ENCODE results near the gene VPS33A.

The VPS33A gene

GRCh38 chr12:122227341-122227740 lies 39.0 kb downstream of the VPS33A start:
- ATAC-seq (peak; percentile 19), DNase-seq (peak; percentile 52 to 58)
- H3K27me3 Mint-ChIP-seq: no peaks in the 10 kb centered on the region
- no peaks in the 10 kb centered on the region for H3K9me3 Mint-ChIP-seq
- H3K4me1 Mint-ChIP-seq: peaks cover 47% of the 10 kb centered on the region
- no peak overlapping the region for H3K27ac Mint-ChIP-seq
- H3K4me3 Mint-ChIP-seq: peak overlapping the region; percentile 83 to 92

- no peaks in the 10 kb centered on the region for H3K9me3 Mint-ChIP-seq
- no peak for DNase-seq
- peak overlapping the region; percentile 83 to 92 for H3K4me3 Mint-ChIP-seq
- H3K4me1 Mint-ChIP-seq: peaks cover 50% of the 10 kb centered on the region
- peak; percentile 71 for ATAC-seq
- H3K27ac Mint-ChIP-seq: no peak overlapping the region
- H3K27me3 Mint-ChIP-seq: no peaks in the 10 kb centered on the region
These were observed 39.7 kb downstream of the VPS33A start for GRCh38 chr12:122226366-122227125.

GRCh38 chr12:122225683-122226365 lies 40.5 kb downstream of the VPS33A start, which contains the start of gene DIABLO:
Gene DIABLO (minus strand): TSS chr12:122226052. CDS start chr12:122226014, 38 bp downstream.
- Mint-ChIP-seq H3K27me3 (no peaks in the 10 kb centered on the region), H3K4me1 (peaks cover 57% of the 10 kb centered on the region), H3K9me3 (no peaks in the 10 kb centered on the region), H3K4me3 (peak within 1 kb of the TSS; percentile 92 to 95), H3K27ac (peak within 1 kb of the TSS; percentile 93 to 95)
- peak; percentile 100 for DNase-seq
- peak; percentile 93 for ATAC-seq

GRCh38 chr12:122216445-122216844 lies 49.8 kb downstream of the VPS33A start:
- Mint-ChIP-seq H3K27ac (no peak overlapping the region), H3K4me1 (peaks cover 7% of the 10 kb centered on the region), H3K27me3 (no peaks in the 10 kb centered on the region), H3K4me3 (no peak overlapping the region), H3K9me3 (no peaks in the 10 kb centered on the region)
- no peak for DNase-seq
- no peak for ATAC-seq

- no peak overlapping the region for H3K4me3 Mint-ChIP-seq
- no peak overlapping the region for H3K27ac Mint-ChIP-seq
- H3K27me3 Mint-ChIP-seq: no peaks in the 10 kb centered on the region
- H3K4me1 Mint-ChIP-seq: peaks cover under 1% of the 10 kb centered on the region
- no peak for ATAC-seq
- DNase-seq: no peak
- no peaks in the 10 kb centered on the region for H3K9me3 Mint-ChIP-seq
These were observed 50.5 kb downstream of the VPS33A start for GRCh38 chr12:122215771-122216170.

- H3K27me3 Mint-ChIP-seq: peaks cover 15% of the 10 kb centered on the region
- no peak overlapping the region for H3K27ac Mint-ChIP-seq
- H3K4me1 Mint-ChIP-seq: peaks cover 20% of the 10 kb centered on the region
- ATAC-seq (no peak), DNase-seq (no peak)
- no peak overlapping the region for H3K4me3 Mint-ChIP-seq
- H3K9me3 Mint-ChIP-seq: no peaks in the 10 kb centered on the region
These were observed 58.0 kb downstream of the VPS33A start for GRCh38 chr12:122208073-122208820.

GRCh38 chr12:122207391-122207790 lies 58.9 kb downstream of the VPS33A start:
- ATAC-seq (no peak), DNase-seq (no peak)
- Mint-ChIP-seq H3K27me3 (peaks cover 24% of the 10 kb centered on the region), H3K9me3 (no peaks in the 10 kb centered on the region), H3K27ac (no peak overlapping the region), H3K4me1 (peaks cover 28% of the 10 kb centered on the region), H3K4me3 (no peak overlapping the region)

GRCh38 chr12:122206976-122207375 lies 59.3 kb downstream of the VPS33A start:
- Mint-ChIP-seq H3K27me3 (peaks cover 24% of the 10 kb centered on the region), H3K4me1 (peaks cover 28% of the 10 kb centered on the region), H3K4me3 (no peak overlapping the region), H3K9me3 (no peaks in the 10 kb centered on the region), H3K27ac (no peak overlapping the region)
- ATAC-seq (no peak), DNase-seq (no peak)

- Mint-ChIP-seq H3K9me3 (no peaks in the 10 kb centered on the region), H3K27me3 (peaks cover 26% of the 10 kb centered on the region), H3K4me1 (peaks cover 28% of the 10 kb centered on the region), H3K4me3 (no peak overlapping the region), H3K27ac (peak overlapping the region in 1 of 2 donors; percentile 21)
- ATAC-seq: no peak
- no peak for DNase-seq
These were observed 60.0 kb downstream of the VPS33A start for GRCh38 chr12:122206111-122206881.

GRCh38 chr12:122205053-122205925 lies 61.0 kb downstream of the VPS33A start:
- no peaks in the 10 kb centered on the region for H3K9me3 Mint-ChIP-seq
- DNase-seq (peak in 1 of 2 donors; percentile 14), ATAC-seq (no peak)
- H3K27ac Mint-ChIP-seq: peak overlapping the region in 1 of 2 donors; percentile 29
- H3K4me1 Mint-ChIP-seq: peaks cover 28% of the 10 kb centered on the region
- peak overlapping the region; percentile 57 to 63 for H3K4me3 Mint-ChIP-seq
- H3K27me3 Mint-ChIP-seq: peaks cover 36% of the 10 kb centered on the region

- H3K27me3 Mint-ChIP-seq: peaks cover 45% of the 10 kb centered on the region
- peaks cover 28% of the 10 kb centered on the region for H3K4me1 Mint-ChIP-seq
- peak overlapping the region in 1 of 2 donors; percentile 43 for H3K27ac Mint-ChIP-seq
- H3K9me3 Mint-ChIP-seq: no peaks in the 10 kb centered on the region
- DNase-seq (peak in 1 of 2 donors; percentile 23), ATAC-seq (peak; percentile 37)
- peak overlapping the region; percentile 57 to 63 for H3K4me3 Mint-ChIP-seq
These were observed 61.9 kb downstream of the VPS33A start for GRCh38 chr12:122204167-122205052.

- Mint-ChIP-seq H3K4me1 (peaks cover 28% of the 10 kb centered on the region), H3K27me3 (peaks cover 54% of the 10 kb centered on the region), H3K9me3 (no peaks in the 10 kb centered on the region), H3K4me3 (peak within 1 kb of the TSS; percentile 84 to 85), H3K27ac (peak within 1 kb of the TSS in 1 of 2 donors; percentile 72)
- peak; percentile 76 for ATAC-seq
- DNase-seq: peak; percentile 51
These were observed 62.8 kb downstream of the VPS33A start, which contains the start of gene B3GNT4 for GRCh38 chr12:122203301-122204166. Gene B3GNT4 (plus strand): TSS chr12:122203709. CDS start chr12:122204619, 910 bp downstream.
